OCI-LY7 (cell line): Measurements from ENCODE around the gene KMT2B. TPM values are rescaled to one million over a fixed set of nuclear protein-coding genes. Genes with fewer than 3 reads are reported as not detected.

Experiments
- BruUV-seq: library from RNA; stranded (reverse); fragments of 400-500 nt; replicated peaks from 2 replicates; lab custom pipeline; 2021; lab: Mats Ljungman, UMichigan
- CTCF ChIA-PET: fragments of 300-600 bp; sonication (Branson Sonifier 250); formaldehyde crosslinking; loops from one replicate; lab custom pipeline; 2022; ENCODE audit warnings: antibody characterized with exemption; ENCODE audit not compliant: unreplicated experiment; lab: Charles Lee
- POLR2A ChIA-PET: fragments of 300-600 bp; sonication (Branson Sonifier 250); formaldehyde crosslinking; loops from one replicate; lab custom pipeline; 2022; ENCODE audit warnings: antibody characterized with exemption; lab: Charles Lee
- DNase-seq: peaks from one replicate; pipeline ENCODE4 v3.0.0-alpha.2; 2015; ENCODE audit warnings: low spot score
- H2AFZ ChIP-seq: fragments of 200-600 bp; sonication (generic), shearing (Covaris generic); 2 replicates; pipeline ENCODE4 v1.6.1; 2014; ENCODE audit warnings: mild to moderate bottlenecking, antibody characterized with exemption, low read length, moderate library complexity
- H3K27ac ChIP-seq: fragments of 200-600 bp; sonication (generic); 2 replicates; pipeline ENCODE4 v1.5.1; 2014; ENCODE audit warnings: mixed run types, low read depth, mild to moderate bottlenecking, moderate library complexity, low read length, inconsistent platforms; ENCODE audit not compliant: poor library complexity, severe bottlenecking
- H3K36me3 ChIP-seq: fragments of 200-600 bp; sonication (generic); 2 replicates; pipeline ENCODE4 v1.6.1; 2014; ENCODE audit warnings: mild to moderate bottlenecking, antibody characterized with exemption, low read length, moderate library complexity, mixed read lengths; ENCODE audit not compliant: insufficient read depth
- H3K4me1 ChIP-seq: fragments of 200-600 bp; sonication (generic); 2 replicates; pipeline ENCODE4 v1.5.1; 2014; ENCODE audit warnings: mild to moderate bottlenecking, low read length; ENCODE audit not compliant: insufficient read depth, poor library complexity, severe bottlenecking
- H3K4me2 ChIP-seq: fragments of 200-600 bp; sonication (generic); 2 replicates; pipeline ENCODE4 v1.6.1; 2014; ENCODE audit warnings: mild to moderate bottlenecking, low read length
- H3K4me3 ChIP-seq: fragments of 200-600 bp; sonication (generic); 2 replicates; pipeline ENCODE4 v1.5.1; 2014; ENCODE audit warnings: mild to moderate bottlenecking, low read depth, low read length; ENCODE audit not compliant: poor library complexity, severe bottlenecking
- H3K79me2 ChIP-seq: fragments of 200-600 bp; sonication (generic); 2 replicates; pipeline ENCODE4 v1.6.1; 2016; ENCODE audit warnings: low read depth, mild to moderate bottlenecking, low read length, moderate library complexity, mixed read lengths; ENCODE audit not compliant: insufficient read depth
- H3K9me2 ChIP-seq: fragments of 200-600 bp; sonication (generic); 2 replicates; pipeline ENCODE4 v1.6.1; 2016; ENCODE audit warnings: mild to moderate bottlenecking, low read length, mixed read lengths; ENCODE audit not compliant: insufficient read depth
- H3K9me3 ChIP-seq: fragments of 200-600 bp; sonication (generic); 2 replicates; pipeline ENCODE4 v1.6.1; 2014; ENCODE audit warnings: mild to moderate bottlenecking, mixed run types, low read length, mixed read lengths
- H4K20me1 ChIP-seq: fragments of 200-600 bp; sonication (generic); 2 replicates; pipeline ENCODE4 v1.6.1; 2014; ENCODE audit warnings: mild to moderate bottlenecking, antibody characterized with exemption, low read length, moderate library complexity, mixed read lengths; ENCODE audit not compliant: insufficient read depth
- CTCF ChIP-seq: fragments of 200-600 bp; sonication (generic); conservative IDR thresholded peaks from 2 replicates; pipeline ENCODE4 v1.5.1; 2014; ENCODE audit warnings: mild to moderate bottlenecking, antibody characterized with exemption, low read length, moderate library complexity, mixed read lengths
- EZH2phosphoT487 ChIP-seq: fragments of 200-600 bp; sonication (generic); IDR thresholded peaks from 2 replicates; pipeline ENCODE4 v1.6.1; 2018; ENCODE audit warnings: low read depth, borderline replicate concordance, mild to moderate bottlenecking, mixed run types, antibody characterized with exemption, low read length, moderate library complexity, mixed read lengths
- intact Hi-C: fragments of 100-400 bp; cut with micrococcal nuclease; formaldehyde crosslinking; loops from one replicate; pipeline ENCODE4 v1.10.0; 2022; ENCODE audit not compliant: unreplicated experiment
- total RNA-seq, 2 experiments: library from RNA; depleted of rRNA in 1 of 2; stranded (reverse); fragments of >200 nt in 1 of 2; shearing (Covaris generic) in 1 of 2; gene quantifications; 2 replicates each; pipeline ENCODE4 v1.2.3, GENCODE V29; 2014 to 2022

KMT2B gene
- total RNA-seq, 2 experiments from 2014 or later: 25.2 to 56.2 TPM

- BruUV-seq: no TSS peak
- H2AFZ ChIP-seq: no peak overlapping the region
- no peaks in the 10 kb centered on the region for H4K20me1 ChIP-seq
- POLR2A ChIA-PET: no interaction called here
- H3K9me3 ChIP-seq: no peaks in the 10 kb centered on the region
- H3K36me3 ChIP-seq: peaks cover 5% of the 10 kb centered on the region; the same call in 1 of the 2 replicates
- no peak overlapping the region for H3K4me2 ChIP-seq
- TF ChIP-seq CTCF (no peak), EZH2phosphoT487 (no peak)
- intact Hi-C loops: no loop called here
- CTCF ChIA-PET: interaction anchor here (0.6 kb wide), 1 partner anchor 288 kb away, joined by 3 read pairs; no protein-coding TSS in a partner anchor
- H3K4me1 ChIP-seq: no peaks in the 10 kb centered on the region
- no peak overlapping the region for H3K27ac ChIP-seq
- no peak for DNase-seq
- no peak overlapping the region for H3K4me3 ChIP-seq
- H3K9me2 ChIP-seq: no peaks in the 10 kb centered on the region
- H3K79me2 ChIP-seq: no peaks in the 10 kb centered on the region
Measured at GRCh38 chr19:35782589-35782988, 64.8 kb downstream of the KMT2B start.

- no peak for DNase-seq
- Histone ChIP-seq H4K20me1 (no peaks in the 10 kb centered on the region), H3K36me3 (peaks cover 5% of the 10 kb centered on the region; the same call in 1 of the 2 replicates), H3K27ac (no peak overlapping the region), H2AFZ (no peak overlapping the region), H3K9me3 (no peaks in the 10 kb centered on the region), H3K4me1 (no peaks in the 10 kb centered on the region), H3K79me2 (no peaks in the 10 kb centered on the region), H3K4me2 (no peak overlapping the region), H3K9me2 (no peaks in the 10 kb centered on the region), H3K4me3 (no peak overlapping the region)
- ChIA-PET POLR2A (no interaction called here), CTCF (no interaction called here)
- intact Hi-C loops: no loop called here
- TF ChIP-seq CTCF (no peak), EZH2phosphoT487 (no peak)
- BruUV-seq: no TSS peak
Measured at GRCh38 chr19:35783469-35784434, 65.9 kb downstream of the KMT2B start.
